GM21737 (cell line): ENCODE results near the gene LMNB1.
"Not testable (repeated sequence)": the region's sequence is repeated elsewhere in the genome, so short reads cannot be mapped to it uniquely, and the experiment has no call there.

Experiments
- ATAC-seq: cut with Tn5 transposase; IDR thresholded peaks from one replicate; pipeline ENCODE4 v1.9.1; 2021; ENCODE audit warnings: mild to moderate bottlenecking, moderate library complexity; ENCODE audit not compliant: unreplicated experiment

The LMNB1 gene

DNA sequence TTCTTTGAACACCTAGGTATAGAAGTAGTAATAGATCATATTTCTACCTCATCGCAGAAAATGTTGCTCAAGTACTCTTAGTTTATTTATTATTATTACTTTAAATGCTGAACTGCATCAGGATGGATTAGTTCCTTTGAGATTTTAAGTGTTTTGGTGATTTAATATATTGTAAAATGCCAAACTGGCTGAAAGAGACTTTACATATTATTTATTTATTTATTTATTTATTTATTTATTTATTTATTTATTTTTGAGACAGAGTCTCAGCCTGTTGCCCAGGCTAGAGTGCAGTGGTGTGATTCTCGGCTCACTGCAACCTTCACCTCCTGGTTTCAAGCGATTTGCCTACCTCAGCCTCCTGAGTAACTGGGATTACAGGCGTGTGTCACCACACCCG, 42.3 kb downstream of the LMNB1 start:
- no peak for ATAC-seq

DNA sequence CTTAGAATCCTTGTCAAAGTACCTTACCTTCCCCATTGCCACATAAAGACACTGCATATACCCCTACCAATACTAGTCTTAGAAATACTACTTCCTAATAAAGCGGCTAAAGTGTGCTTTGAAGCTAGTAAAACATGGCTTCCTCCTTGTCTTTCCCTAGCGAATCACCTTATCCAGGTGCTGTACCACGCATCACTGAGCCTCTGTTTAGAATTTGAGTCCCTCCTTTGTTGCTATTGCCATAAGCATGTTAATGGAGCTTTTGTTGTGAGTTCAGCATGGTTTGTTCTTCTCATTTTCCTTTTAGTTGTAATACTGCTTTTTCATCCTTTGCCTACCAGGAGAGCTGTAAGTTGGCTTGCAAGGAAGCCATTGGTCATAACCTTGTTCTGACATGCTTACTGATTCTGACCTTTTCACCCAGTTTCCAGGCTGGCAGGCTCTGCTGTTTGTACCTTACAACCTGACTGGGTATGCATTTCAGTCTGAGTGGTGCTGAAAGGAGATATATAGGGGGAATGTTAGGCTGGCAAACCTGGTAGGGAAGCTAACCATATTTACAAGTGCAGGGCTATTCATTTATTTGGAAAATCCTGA, 49.8 kb downstream of the LMNB1 start:
- ATAC-seq = no peak

DNA sequence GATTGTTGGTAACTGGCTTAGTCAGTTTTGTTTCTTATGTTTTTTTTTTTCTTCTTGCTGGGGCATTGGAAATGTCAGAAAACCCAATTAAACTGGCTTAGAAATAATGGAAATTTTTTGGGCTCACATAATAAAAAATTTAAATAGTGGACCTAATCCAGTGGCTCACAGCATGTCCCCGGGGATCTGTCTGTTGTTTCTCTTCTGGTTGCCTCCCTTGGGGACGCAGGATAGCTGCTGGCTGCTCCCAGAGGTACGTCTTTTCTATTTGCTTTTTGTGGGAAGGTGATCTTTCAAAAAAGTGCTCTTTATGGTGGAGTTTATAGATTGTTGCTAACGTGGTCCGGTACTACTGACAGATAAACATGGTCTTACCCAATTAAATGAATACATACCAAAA, 52.2 kb downstream of the LMNB1 start:
- ATAC-seq = no peak

DNA sequence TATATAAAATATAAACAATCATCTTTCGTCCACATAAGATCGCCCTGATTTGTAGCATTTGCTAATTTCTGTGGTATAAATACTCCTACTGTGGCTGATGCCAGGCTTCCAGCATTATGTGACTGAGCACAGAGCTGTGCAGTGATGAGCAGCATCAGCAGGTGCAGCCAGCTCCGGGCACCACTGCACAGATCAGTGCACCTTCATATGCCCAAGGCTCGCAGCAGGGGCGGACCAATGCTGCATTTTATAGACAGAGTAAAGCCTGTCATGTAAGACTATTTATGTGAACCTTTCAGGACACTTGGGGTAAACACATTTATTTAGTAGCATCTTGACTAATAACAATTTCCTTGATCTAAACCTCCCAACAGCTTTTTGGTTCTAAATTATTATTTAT, 53.1 kb downstream of the LMNB1 start:
- ATAC-seq = no peak

DNA sequence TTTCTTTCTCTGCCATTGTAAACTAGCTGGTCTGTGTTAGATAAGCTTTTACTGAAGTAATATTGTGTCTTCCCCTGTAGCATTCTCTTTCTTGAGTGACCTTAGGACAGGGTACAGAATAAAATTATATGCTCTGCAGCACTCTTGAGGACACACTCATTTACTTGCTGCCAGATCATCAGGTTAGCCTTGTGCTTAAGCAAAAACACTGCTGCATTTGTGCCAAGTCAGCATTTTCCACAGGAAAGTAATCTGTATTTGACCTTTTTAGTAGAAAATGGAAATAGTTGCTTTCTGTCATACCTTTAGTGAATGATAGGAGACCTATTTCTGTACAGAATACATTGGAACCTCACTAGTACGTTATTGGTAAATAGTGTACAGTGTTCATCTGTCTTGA, 54.2 kb downstream of the LMNB1 start:
- no peak for ATAC-seq

DNA sequence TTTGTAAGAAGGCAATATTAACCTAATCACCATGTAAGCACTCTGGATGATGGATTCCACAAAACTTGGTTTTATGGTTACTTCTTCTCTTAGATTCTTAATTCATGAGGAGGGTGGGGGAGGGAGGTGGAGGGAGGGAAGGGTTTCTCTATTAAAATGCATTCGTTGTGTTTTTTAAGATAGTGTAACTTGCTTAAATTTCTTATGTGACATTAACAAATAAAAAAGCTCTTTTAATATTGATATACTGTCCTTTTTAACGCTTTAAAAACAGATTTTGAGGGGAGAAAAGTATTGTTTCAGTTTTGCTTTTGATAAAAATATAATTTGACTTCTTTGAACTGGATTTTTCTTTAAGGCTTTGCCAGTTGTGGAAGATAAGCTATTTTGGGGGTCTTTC, 59.8 kb downstream of the LMNB1 start:
- no peak for ATAC-seq

DNA sequence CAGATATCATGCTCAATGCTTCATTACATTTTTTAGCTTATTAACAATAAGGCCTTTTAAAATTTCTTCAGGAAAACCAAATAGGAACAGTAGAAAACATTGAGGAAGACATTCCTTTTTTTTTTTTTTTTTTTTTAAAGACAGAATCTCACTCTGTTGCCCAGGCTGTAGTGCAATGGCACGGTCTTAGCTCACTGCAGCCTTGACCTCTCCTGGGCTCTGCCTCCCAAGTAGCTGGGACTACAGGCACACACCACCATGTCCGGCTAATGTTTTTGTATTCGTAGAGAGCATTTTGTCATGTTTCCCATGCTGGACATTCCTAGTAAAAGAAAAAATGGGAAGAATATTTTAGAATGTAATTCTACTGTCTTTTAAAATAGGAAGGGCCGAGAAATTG, 60.3 kb downstream of the LMNB1 start:
- ATAC-seq = no peak

DNA sequence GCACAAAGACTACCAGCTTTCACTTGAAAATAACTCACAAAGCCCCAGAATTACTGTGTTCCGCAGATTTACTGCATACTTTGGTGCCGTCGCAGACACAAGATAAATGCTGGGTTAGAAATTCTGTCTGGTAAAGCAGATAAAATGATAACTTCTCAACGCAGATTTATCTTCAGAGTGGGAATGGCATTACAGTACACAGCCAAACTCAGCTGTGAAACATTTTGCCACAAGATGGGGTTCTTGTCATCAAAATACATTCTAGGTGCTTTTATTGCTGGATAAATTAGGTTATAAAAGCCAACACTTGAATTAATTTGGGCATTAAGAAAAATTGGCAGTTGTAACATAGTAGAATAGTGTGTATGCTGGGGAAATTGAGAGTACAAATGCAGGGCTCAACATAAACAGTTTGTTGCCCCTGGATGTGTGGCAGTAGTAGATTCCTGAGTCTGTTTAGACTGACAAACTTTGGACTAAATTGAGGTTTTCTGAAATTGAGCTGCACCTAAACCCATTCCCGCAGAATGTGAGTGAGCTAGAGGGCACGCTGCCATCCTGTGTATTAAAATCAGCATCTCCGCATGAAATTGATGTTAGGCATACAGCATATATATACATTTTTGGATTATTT, 61.1 kb downstream of the LMNB1 start:
- no peak for ATAC-seq

DNA sequence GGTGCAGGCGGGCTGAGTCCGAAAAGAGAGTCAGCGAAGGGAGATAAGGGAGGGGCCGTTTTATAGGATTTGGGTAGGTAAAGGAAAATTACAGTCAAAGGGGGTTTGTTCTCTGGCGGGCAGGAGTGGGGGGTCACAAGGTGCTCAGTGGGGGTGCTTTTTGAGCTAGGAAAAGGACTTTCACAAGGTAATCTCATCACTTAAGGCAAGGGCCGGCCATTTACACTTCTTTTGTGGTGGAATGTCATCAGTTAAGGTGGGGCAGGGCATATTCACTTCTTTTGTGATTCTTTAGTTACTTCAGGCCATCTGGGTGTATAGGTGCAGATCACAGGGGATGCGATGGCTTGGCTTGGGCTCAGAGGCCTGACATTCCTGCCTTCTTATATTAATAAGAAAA, 62.5 kb downstream of the LMNB1 start:
- not testable (repeated sequence) for ATAC-seq

DNA sequence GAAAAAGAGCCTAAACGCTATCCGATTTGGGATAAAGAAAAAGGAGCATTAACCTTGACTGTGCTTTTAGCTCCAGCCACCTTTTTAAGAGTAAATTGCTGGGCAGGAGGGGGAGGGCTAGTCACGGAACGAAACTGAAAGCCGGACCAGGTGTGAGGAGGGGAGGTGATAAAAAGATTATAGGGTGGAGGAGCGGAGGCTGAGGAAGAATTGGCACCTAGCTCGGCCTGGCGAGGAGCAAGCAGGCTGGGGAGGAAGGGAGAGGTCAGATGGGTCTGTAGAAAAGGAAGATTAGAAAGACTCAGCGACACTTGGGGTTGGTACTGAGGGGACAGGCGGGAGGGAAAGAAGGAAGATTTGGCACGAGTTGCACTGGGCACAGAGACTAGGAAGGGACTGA, 66.4 kb downstream of the LMNB1 start:
- ATAC-seq = not testable (repeated sequence)

DNA sequence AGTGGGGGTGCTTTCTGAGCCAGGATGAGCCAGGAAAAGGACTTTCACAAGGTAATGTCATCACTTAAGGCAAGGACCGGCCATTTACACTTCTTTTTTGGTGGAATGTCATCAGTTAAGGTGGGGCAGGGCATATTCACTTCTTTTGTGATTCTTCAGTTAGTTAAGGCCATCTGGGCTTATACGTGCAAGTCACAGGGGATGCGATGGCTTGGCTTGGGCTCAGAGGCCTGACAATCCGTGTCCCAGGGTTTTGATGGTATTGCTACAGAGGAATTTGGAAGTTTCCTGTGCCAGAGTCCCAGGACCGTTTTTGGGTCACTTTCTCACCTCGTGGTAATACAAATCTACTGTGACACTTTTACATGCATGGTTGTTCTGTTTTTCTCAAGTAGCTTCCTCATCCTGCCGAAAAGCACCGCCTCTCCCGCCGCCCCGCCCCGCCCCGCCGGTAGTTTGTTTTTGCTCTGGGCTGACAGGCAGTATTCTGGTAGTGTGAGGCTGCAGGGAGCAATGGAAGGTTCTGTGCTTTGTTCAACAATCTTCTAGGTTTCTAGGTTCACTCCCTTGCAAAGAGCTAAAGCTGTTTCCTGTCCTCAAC, 68.6 kb downstream of the LMNB1 start:
- ATAC-seq = peak; percentile 85

DNA sequence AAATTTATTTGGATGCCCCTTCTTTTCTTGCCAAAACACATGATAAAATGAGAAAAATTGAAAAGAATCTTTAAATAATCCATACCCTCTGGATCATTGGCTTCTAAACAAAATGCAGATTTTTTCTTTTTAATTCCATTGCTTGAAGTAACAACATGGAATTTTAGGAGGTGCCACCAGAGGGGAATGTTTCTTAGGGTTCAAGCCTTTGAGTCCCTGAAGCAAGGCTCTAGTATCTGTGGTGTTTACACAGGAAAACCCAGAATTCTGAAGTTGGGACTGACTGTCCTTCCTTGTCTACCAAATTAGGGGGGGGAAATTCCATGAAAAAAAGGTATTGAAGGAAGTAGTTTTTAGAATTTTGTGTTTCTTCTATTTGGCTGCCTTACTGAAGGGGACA, 69.4 kb downstream of the LMNB1 start:
- ATAC-seq = no peak

DNA sequence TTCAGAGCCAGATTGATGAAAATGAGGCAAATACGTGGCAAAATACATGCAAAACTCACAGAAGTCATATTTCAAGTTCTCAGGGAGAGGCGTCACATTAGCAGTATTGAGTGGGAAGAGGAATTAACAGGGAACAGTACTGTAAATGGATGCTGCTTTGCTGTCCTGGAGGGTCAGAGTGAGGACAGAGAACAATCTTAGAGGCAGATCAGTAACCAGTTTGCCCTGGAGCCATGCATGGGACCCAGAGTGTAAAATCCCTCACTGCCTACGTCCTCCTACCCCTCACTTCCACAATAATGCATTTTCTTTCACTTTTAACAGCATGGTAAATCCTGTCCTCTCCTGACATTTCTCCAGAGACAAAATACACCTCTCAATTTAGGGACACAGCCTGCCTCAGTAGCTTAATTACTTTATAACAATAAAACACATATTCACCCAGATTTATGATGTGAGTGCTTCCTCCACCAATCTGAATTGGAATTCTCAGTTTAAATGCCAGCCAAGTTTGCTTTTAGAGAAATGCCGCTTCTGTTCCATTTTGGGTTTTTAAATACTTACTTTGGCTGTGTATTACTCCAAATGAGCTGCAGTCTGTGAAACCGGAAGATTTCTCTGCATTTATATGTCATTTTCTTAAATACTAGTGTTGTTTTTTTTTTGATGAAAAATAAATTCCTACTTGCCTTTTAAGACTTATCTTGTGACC, 70.0 kb downstream of the LMNB1 start:
- no peak for ATAC-seq

DNA sequence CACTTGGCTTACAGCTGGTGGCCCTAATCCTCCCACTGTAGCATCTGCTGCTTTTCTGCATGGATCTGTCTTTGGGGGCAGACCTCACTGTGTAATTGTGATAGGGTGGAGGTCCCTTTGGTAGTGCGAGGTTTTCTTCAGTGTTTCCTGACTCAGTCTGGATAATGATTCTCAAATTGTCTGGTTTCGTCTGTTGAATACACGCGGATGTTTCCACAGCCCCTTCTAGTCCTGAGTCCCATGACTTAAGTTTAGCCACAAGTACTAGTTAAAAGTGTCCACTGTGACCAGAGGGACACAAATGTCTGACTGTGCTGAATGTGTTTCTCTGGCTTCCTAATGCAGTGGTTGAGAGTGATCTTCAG, 70.5 kb downstream of the LMNB1 start:
- ATAC-seq = no peak

DNA sequence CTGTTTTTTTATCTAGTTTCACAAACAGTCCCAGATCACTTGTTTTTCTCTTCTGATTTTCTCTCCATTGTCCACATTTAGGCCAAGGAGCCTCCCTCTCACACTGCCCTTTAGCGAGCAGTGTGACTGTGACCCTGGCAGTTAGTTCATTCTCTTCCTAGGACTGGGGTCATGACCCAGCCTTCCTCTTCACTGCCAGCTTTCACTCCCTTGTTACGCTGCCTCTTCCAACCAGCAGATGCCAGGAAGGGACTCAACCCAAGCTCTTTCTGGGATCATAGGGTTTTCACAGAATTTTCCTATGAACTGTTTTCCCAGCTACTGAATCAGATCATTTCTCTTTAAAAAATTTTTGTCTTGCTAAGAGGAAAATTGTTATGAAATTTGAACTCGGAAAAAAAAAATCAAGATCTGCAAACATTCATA, 70.9 kb downstream of the LMNB1 start:
- no peak for ATAC-seq

DNA sequence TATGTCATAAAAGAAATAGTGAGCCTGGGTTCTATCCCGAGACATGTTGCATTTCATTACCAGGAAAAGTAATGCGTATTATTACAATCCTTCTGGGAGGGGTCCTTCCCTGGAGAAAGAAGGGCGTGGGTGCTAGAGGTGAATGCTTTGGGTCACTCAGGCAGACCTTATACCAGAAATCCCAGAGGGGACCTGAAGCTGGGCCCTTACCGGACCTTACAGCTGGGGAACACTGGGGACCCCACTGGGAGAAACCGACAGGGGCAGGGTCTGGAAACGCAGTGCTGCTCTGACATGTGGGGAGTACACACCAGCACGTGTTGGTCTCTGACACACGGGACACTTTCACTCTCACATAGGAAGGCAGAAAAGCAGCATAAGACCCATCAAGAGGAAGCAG, 71.3 kb downstream of the LMNB1 start:
- no peak for ATAC-seq

DNA sequence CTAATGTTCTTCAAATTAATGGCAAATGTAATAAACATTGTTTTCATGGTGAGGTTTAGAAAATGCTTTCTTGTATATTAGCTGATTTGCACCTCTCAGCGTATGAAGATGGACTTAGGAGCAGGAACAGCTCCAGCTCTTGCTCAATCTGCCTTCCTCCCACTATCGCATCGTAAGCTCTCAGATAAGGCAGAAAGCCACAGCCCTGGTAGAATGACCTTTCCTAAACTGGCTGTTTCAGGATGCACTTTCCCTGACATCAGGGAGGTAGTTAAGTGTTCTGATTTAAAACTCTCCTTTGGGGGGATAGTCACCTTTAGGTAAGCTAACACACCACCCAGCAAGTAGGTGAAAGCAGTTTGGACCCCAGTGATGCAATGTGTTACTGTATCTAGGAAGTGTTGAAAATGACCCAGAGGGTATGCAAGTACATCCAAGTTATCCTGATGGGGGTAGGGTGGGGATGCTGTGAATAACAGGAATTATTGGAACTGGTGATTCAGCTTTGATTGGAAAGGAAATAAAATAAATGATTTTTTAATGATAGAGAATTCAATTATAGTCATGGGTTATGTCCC, 72.3 kb downstream of the LMNB1 start:
- no peak for ATAC-seq

DNA sequence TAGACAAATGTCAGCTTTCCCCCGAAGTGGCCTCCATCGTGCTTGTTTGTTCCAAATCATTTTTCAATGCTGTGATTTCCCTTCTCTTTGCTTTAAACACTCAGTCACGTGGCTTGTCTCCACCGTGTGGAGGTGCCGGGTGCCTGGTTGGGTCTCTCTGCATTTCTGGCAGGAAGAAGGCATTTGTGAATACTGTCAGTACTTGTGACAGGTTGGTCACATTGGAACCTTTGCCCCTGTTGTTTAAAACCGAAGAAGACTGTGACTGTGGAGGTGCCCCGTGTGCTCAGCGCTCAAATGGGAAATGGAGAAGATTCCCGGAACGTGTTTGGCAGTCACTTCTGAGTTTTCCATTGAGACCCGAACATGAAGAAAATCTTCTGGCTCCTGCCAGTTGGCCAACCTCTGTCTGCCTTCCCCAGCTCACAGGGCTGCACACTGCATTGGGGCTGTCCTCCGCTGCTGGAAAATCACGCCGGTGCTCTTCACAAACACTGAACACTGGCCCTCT, 74.6 kb downstream of the LMNB1 start:
- no peak for ATAC-seq

DNA sequence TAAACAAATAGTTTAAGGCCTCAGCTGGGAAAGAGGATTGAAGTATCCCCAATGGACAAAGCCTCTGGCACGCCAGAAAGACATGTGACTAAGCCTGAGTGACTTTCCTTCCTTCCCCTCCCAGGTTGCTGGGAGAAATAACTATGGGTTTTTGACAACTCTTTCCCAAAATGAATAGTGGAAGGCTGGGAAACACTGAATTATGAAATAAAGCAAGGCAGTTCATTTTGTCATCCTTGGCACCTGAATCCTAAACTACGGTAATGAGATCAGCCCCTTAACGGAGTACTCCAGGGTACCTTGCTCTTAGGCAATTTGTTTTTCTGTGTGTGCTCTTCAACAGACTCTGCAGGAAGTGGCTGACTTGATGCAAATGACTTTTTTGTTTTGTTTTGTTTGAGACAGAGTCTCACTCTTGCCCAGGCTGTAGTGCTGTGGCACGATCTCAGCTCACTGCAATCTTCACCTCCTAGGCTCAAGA, 75.2 kb downstream of the LMNB1 start:
- peak; percentile 85 for ATAC-seq

DNA sequence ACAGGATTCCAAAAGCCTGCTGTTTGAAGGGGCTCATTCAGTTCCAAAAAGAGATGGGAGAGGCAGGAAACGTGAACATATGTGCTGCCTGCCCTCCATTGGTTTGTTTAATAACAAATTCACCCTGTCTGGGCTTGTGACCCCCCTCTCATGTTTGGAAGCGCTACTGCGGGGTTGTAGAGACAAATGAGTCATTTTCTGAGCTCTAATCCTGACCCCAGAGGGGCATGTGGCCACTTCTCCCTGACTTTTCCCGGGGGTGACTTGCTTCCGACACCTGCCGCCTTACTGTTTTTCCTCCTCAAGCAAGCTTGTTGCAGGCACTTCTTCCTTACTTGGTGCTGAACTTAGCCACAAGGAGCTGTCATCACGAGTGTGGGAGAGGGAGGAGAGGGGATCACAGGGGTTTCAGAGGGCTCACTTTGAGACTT, 75.9 kb downstream of the LMNB1 start:
- ATAC-seq = no peak

DNA sequence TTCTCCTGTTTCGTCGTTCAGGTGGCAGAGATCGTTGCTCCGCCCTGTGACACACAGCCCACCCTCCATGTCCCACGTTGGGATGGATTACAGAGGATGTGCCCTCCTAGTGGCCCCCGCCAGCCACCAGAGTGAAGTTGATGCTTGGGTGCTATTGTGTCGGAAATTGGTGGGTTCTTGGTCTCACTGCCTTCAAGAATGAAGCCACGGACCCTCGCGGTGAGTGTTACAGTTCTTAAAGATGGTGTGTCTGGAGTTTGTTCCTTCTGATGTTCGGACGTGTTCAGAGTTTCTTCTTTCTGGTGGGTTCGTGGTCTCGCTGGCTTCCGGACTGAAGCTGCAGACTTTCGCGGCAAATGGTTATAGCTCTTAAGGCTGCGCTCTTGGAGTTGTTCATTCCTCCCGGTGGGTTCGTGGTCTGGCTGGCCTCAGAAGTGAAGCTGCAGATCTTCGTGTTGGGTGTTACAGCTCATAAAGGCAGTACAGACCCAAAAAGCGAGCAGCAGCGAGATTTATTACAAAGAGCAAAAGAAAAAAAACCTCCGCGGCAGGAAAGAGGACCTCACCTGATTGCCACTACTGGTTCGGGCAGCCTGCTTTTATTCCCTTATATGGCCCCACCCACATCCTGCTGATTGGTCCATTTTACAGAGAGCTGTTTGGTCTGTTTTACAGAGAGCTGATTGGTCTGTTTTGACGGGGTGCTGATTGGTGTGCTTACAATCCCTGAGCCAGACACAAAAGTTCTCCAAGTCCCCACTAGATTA, 76.8 kb downstream of the LMNB1 start:
- ATAC-seq = not testable (repeated sequence)
